Mesothelial cell of epicardium (in vitro differentiated cells): ENCODE results near the gene SLC22A15. TPM values are rescaled to one million over a fixed set of nuclear protein-coding genes. Genes with fewer than 3 reads are reported as not detected.

ENCODE experiments used
- DNase-seq, 2 experiments: peaks; one replicate each; pipeline ENCODE4 v3.0.0; 2021; ENCODE audit warnings: low spot score in 2 of 2; ENCODE audit not compliant: unreplicated experiment in 2 of 2
- H3K27ac Mint-ChIP-seq: 2 replicates; pipeline ENCODE4 v1.8.0; 2021; ENCODE audit warnings: mixed read lengths
- H3K27me3 Mint-ChIP-seq: 2 replicates; pipeline ENCODE4 v1.8.0; 2021; ENCODE audit warnings: low read depth, mixed read lengths
- H3K36me3 Mint-ChIP-seq: 2 replicates; pipeline ENCODE4 v1.8.0; 2021; ENCODE audit warnings: mixed read lengths
- H3K4me1 Mint-ChIP-seq: 2 replicates; pipeline ENCODE4 v1.8.0; 2021; ENCODE audit warnings: mixed read lengths
- H3K4me3 Mint-ChIP-seq: 2 replicates; pipeline ENCODE4 v1.8.0; 2021; ENCODE audit warnings: mild to moderate bottlenecking, moderate library complexity, mixed read lengths
- H3K9me3 Mint-ChIP-seq: 2 replicates; pipeline ENCODE4 v1.8.0; 2021; ENCODE audit warnings: mixed read lengths
- total RNA-seq: library from RNA; stranded (reverse); gene quantifications from 3 replicates; pipeline ENCODE4 v1.2.1, GENCODE V29; 2021
- TF ChIP-seq, protein P1 (sequence below): fragments of 200-600 bp; sonication (generic); IDR thresholded peaks from one replicate; pipeline ENCODE4 v1.5.0; 2021; ENCODE audit warnings: antibody characterized with exemption; ENCODE audit not compliant: unreplicated experiment

Gene SLC22A15
- total RNA-seq, 1 donor from 2014 or later, result 10.1 TPM

DNA sequence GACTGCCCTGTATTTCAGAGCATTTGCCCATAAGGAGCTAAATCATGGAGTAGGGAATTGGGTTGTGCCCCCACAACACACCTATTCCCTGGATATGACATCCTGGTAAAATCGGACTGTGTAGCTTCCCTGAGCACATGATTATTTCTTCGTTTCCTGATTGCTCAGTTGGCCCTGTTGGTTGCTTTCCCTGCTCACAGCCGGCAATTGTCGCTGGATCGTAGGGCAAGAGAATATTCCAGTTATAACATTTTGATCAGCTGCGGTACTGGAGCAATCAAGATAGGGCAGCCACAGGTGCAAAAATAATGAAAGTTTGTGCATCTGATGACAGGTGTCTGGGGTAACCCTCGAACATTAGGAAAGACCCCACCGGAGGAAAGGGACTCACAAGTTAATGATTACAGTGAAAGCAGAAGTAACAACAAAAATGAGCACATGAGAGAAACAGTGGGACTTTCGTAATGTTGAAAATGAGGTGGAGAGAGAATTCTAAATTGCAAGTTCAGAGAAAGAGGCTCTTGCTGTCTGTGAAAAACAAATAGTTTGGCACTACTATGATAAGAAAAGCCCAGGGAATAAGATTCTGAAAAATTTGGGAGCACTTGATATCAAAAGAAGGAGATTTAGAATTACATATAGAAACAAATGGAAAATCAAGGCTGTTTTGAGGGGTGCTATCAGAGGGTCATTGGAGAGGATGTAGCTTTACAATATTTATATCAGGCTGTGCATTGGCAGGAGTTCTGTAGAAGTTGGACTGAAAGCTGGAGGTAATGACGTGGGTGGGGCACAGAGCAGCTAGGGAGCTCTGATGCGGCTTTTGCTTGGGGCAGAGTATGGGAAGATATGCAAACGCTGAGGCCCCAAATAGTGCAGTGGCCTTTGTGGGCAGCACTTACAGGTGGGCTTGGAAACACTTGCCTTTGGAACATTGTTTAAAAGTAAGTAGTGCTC lies 134.5 kb downstream of the SLC22A15 start, which contains the start of gene MAB21L3:
Gene MAB21L3 (plus strand): TSS at position 833 of the 957 bp plus-strand sequence. CDS start 1,217 bp downstream, outside the sequence.
- H3K36me3 Mint-ChIP-seq, result no peaks in the 10 kb centered on the region
- peak within 1 kb of the TSS; percentile 66 for H3K27ac Mint-ChIP-seq
- no peak within 1 kb of the TSS for H3K4me3 Mint-ChIP-seq
- no peaks in the 10 kb centered on the region for H3K9me3 Mint-ChIP-seq
- no peak for DNase-seq
- TF ChIP-seq, protein P1, sequence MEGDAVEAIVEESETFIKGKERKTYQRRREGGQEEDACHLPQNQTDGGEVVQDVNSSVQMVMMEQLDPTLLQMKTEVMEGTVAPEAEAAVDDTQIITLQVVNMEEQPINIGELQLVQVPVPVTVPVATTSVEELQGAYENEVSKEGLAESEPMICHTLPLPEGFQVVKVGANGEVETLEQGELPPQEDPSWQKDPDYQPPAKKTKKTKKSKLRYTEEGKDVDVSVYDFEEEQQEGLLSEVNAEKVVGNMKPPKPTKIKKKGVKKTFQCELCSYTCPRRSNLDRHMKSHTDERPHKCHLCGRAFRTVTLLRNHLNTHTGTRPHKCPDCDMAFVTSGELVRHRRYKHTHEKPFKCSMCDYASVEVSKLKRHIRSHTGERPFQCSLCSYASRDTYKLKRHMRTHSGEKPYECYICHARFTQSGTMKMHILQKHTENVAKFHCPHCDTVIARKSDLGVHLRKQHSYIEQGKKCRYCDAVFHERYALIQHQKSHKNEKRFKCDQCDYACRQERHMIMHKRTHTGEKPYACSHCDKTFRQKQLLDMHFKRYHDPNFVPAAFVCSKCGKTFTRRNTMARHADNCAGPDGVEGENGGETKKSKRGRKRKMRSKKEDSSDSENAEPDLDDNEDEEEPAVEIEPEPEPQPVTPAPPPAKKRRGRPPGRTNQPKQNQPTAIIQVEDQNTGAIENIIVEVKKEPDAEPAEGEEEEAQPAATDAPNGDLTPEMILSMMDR, result no peak
- peaks cover 28% of the 10 kb centered on the region for H3K4me1 Mint-ChIP-seq
- no peaks in the 10 kb centered on the region for H3K27me3 Mint-ChIP-seq

DNA sequence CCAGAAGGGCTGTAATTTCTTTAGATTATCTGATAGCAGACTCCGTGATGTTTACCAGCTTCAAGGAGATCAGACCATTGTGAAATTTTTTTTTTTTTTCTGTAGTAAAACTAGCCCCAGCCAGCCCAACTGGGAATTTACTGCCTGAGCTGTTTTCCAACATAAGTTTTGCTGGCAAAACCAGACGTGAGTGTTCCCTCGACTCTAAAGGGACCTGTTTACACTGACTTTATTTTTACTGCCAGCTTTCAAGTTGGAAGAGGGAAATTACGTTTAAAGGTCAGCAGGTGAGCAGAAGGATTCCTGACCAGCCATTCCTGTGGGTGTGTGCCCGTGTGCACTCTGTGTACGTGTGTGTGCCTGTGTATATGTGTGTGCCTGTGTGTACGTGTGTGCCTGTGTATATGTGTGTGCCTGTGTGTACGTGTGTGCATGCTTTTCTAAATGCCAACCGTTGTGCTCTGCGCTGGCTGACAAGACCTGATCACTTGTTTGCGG lies 135.3 kb downstream of the SLC22A15 start:
- Mint-ChIP-seq H3K36me3 (no peaks in the 10 kb centered on the region), H3K4me3 (no peak overlapping the region), H3K9me3 (no peaks in the 10 kb centered on the region), H3K27ac (peak overlapping the region; percentile 66), H3K4me1 (peaks cover 27% of the 10 kb centered on the region), H3K27me3 (no peaks in the 10 kb centered on the region)
- no peak for DNase-seq
- TF ChIP-seq, protein P1, result no peak

DNA sequence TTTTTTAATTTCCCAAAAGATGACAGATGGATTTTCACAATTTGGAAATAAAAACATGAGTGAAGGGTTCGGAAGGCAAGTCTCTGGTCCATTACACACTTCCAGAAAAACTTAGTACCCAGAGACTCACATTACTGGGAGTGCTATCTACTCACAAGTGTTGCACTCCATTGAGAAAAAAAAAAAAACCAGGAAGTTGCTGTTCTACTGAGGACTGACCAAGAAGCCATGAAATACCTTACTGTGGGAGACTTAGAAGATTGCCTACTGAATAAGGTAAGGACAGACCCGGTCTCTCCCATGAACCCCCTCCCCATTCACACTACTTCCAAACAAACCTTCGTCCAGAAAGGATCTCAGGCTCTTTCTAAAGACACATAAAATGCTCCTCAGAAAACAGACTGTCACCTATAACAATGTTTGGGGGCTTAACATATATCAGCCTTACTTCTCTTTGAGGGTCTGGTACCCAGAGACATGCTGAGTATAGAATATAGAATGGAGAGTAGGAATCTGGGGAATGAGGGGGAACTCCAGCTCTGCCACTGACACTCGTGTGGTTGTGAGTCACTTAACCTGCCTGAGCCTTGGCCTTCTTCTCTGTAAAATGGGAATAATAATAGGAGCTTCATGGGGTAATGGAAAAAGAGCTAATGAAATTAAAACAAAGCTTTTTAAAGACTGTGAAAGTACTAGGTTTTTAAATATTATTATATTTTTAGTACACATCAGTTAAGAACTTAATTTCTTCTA lies 136.3 kb downstream of the SLC22A15 start:
- no peak overlapping the region for H3K27ac Mint-ChIP-seq
- DNase-seq, result no peak
- H3K9me3 Mint-ChIP-seq, result no peaks in the 10 kb centered on the region
- TF ChIP-seq, protein P1, result no peak
- H3K4me1 Mint-ChIP-seq, result peaks cover 25% of the 10 kb centered on the region
- H3K4me3 Mint-ChIP-seq, result no peak overlapping the region
- no peaks in the 10 kb centered on the region for H3K27me3 Mint-ChIP-seq
- no peaks in the 10 kb centered on the region for H3K36me3 Mint-ChIP-seq

DNA sequence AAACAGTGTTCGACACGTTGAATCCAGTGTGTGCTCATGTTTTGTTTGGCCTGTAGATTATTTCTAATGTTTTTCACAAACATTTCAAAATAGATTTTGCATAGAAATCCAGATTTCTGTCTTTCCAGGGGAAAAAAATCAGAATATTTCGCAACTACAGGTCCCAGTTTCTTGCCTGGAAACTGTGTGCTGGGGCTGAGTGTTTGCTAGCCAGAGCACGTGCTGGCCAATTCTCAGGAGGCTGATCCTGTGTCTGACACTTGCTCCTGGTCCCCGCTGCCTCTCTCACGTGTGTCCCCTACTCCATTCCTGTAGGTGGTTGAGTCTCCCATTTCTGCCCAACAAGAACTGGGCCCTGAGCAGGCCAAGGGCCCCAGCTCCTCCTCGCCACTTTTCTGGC lies 137.3 kb downstream of the SLC22A15 start:
- Mint-ChIP-seq H3K9me3 (no peaks in the 10 kb centered on the region), H3K27ac (no peak overlapping the region), H3K36me3 (no peaks in the 10 kb centered on the region), H3K4me3 (no peak overlapping the region), H3K4me1 (peaks cover 25% of the 10 kb centered on the region), H3K27me3 (no peaks in the 10 kb centered on the region)
- no peak for DNase-seq
- TF ChIP-seq, protein P1, result no peak

DNA sequence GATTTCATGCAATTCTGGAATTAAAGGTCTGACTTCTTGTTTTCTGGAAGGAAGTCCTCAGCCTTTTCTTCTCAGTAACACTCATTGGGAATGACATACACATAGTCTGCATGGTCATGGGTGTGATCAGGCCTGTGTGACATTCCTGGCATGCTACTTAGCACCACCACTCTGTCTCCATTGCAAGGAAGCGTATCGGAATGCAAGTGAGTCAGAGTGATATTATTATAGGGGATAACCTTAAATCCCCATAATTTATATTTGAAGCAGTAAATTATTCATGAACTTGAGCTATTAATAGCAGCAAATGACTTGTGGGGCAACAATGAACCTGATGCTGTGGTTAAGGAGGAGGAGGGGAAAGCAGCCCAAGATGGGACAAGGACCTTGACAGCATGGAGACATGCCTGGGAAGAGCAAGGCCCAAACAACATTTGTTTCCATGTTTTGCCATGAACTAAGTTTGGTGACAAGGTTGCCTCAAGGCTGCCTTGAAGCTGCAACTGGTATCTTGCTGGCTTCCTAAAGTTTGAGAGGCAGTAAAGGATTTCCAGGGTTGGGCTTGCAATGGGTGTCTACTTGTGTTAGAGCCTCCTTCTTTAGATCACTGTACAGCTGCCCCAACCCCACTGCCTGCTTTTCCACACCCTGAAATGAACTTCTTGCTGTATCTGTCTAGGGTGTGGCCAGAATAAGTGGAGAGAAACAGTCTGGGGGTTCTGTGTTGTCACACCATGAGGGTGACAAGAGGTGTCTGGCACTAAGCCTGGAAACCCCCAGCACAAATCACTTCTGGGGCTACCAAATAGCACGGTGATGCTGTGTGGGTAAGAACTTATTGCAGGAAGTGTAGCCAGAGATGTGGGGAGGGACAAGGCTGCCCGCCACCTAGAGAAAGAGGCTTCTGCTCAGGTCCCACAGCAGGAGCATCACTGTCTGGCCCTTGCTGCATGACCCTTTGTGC lies 139.4 kb downstream of the SLC22A15 start:
- no peaks in the 10 kb centered on the region for H3K9me3 Mint-ChIP-seq
- no peak for DNase-seq
- no peak overlapping the region for H3K4me3 Mint-ChIP-seq
- no peak overlapping the region for H3K27ac Mint-ChIP-seq
- peaks cover 20% of the 10 kb centered on the region for H3K4me1 Mint-ChIP-seq
- TF ChIP-seq, protein P1, result no peak
- H3K36me3 Mint-ChIP-seq, result no peaks in the 10 kb centered on the region
- no peaks in the 10 kb centered on the region for H3K27me3 Mint-ChIP-seq
